K562 (cell line): ENCODE measurements around the gene PPFIBP2. TPM values are rescaled to one million over a fixed set of nuclear protein-coding genes. Genes with fewer than 3 reads are reported as not detected.

Experiments used
- ATAC-seq: fragments of 200-7000 bp; cut with Tn5 transposase; 3 replicates; pipeline ENCODE4 v1.9.1; 2020; ENCODE audit warnings: moderate library complexity
- BruUV-seq: library from RNA; stranded (reverse); fragments of 400-500 nt; replicated peaks from 2 replicates; lab custom pipeline; 2021; lab: Mats Ljungman, UMichigan
- CTCF ChIA-PET: fragments of 300-600 bp; formaldehyde crosslinking; extraction: SDS; loops from one replicate; lab custom pipeline; 2021; ENCODE audit warnings: low intra/inter-chr PET ratio; lab: Yijun Ruan, JAX
- POLR2A ChIA-PET: fragments of 300-600, 350-650 bp; sonication (Branson Sonifier 250); formaldehyde crosslinking; extraction: SDS; loops from one replicate; lab custom pipeline; 2021; ENCODE audit warnings: antibody characterized with exemption, inconsistent platforms; lab: Yijun Ruan, JAX
- DNase-seq, 4 experiments: peaks; one replicate each; pipeline versions ENCODE4 v3.0.0 to v3.0.0-alpha.2; 2011 to 2018; ENCODE audit warnings: low spot score in 3 of 4, mixed read lengths in 3 of 4; ENCODE audit errors: extremely low read depth in 1 of 4
- FAIRE-seq: peaks from 2 replicates; lab custom pipeline; 2011; peaks lifted over from hg19 to GRCh38; lab: Jason Lieb, UNC
- H2AFZ ChIP-seq: 2 replicates; pipeline ENCODE4 v1.6.0; 2011; ENCODE audit warnings: low read depth, low read length, control low read depth, inconsistent platforms
- H3K27ac ChIP-seq: fragments of 200-600 bp; 3 replicates; pipeline ENCODE4 v1.8.0; 2011; ENCODE audit warnings: low read depth, mild to moderate bottlenecking, control low read depth, inconsistent platforms, low read length, moderate library complexity, mixed read lengths; ENCODE audit errors: extremely low read depth
- H3K27me3 ChIP-seq, 2 experiments: fragments of 300-600 bp in 1 of 2; 2 replicates in 1 of 2; 3 replicates in 1 of 2; pipeline versions ENCODE4 v1.6.0 to v1.8.0; 2011; ENCODE audit warnings: inconsistent platforms in 2 of 2, low read length in 2 of 2, mild to moderate bottlenecking in 1 of 2, mixed read lengths in 1 of 2, moderate library complexity in 1 of 2; ENCODE audit not compliant: control insufficient read depth in 2 of 2, insufficient read depth in 2 of 2
- H3K36me3 ChIP-seq: fragments of 300-600 bp; 3 replicates; pipeline ENCODE4 v1.8.0; 2011; ENCODE audit warnings: mild to moderate bottlenecking, low read length, inconsistent platforms; ENCODE audit not compliant: control insufficient read depth, insufficient read depth
- H3K4me1 ChIP-seq, 2 experiments: fragments of 200-600 bp in 1 of 2; replicated peaks in 1 of 2; 2 replicates in 1 of 2; 3 replicates in 1 of 2; pipeline versions ENCODE4 v1.5.1 to v1.8.0; 2011; ENCODE audit warnings: inconsistent platforms in 2 of 2, low read length in 2 of 2, mild to moderate bottlenecking in 1 of 2, mixed read lengths in 1 of 2, moderate library complexity in 1 of 2; ENCODE audit not compliant: control insufficient read depth in 2 of 2, insufficient read depth in 2 of 2
- H3K4me2 ChIP-seq: 2 replicates; pipeline ENCODE4 v1.6.1; 2011; ENCODE audit warnings: low read length, control low read depth, inconsistent platforms, mixed read lengths; ENCODE audit not compliant: insufficient read depth
- H3K4me3 ChIP-seq: fragments of 200-600 bp; sonication (generic), shearing (Covaris generic); 2 replicates; pipeline ENCODE4 v1.5.1; 2016; ENCODE audit warnings: control low read depth, inconsistent platforms
- H3K79me2 ChIP-seq: fragments of 200-600 bp; 3 replicates; pipeline ENCODE4 v1.8.0; 2011; ENCODE audit warnings: low read length, inconsistent platforms; ENCODE audit not compliant: control insufficient read depth, insufficient read depth
- H3K9ac ChIP-seq, 2 experiments: 2 replicates each; pipeline versions ENCODE4 v1.6.0 to v1.6.1; 2011; ENCODE audit warnings: low read depth in 2 of 2, low read length in 2 of 2, control low read depth in 1 of 2, inconsistent platforms in 1 of 2, mild to moderate bottlenecking in 1 of 2, mixed read lengths in 1 of 2; ENCODE audit not compliant: insufficient read depth in 1 of 2
- H3K9me1 ChIP-seq: one replicate; pipeline ENCODE4 v1.6.0; 2011; ENCODE audit warnings: inconsistent platforms, mild to moderate bottlenecking, low read length, moderate library complexity; ENCODE audit not compliant: control insufficient read depth, insufficient read depth
- H3K9me3 ChIP-seq: replicated peaks from 2 replicates; pipeline ENCODE4 v1.5.1; 2011; ENCODE audit warnings: low read depth, low read length, inconsistent platforms; ENCODE audit not compliant: control insufficient read depth, insufficient read depth
- H4K20me1 ChIP-seq: replicated peaks from 2 replicates; pipeline ENCODE4 v1.6.1; 2011; ENCODE audit warnings: low read length, inconsistent platforms, mixed read lengths; ENCODE audit not compliant: control insufficient read depth, insufficient read depth
- BCLAF1 ChIP-seq, 2 experiments: fragments of 450-650 bp in 1 of 2; IDR thresholded peaks; 2 replicates each; pipeline ENCODE4 v1.6.1; 2011 to 2017; ENCODE audit warnings: low read depth in 2 of 2, antibody characterized with exemption in 1 of 2, borderline replicate concordance in 1 of 2, low read length in 1 of 2, mild to moderate bottlenecking in 1 of 2, mixed read lengths in 1 of 2; ENCODE audit not compliant: control insufficient read depth in 1 of 2
- FOS ChIP-seq: IDR thresholded peaks from 3 replicates; pipeline ENCODE4 v1.6.1; 2011; ENCODE audit not compliant: insufficient read length; ENCODE audit errors: extremely low read depth
- KAT2B ChIP-seq: IDR thresholded peaks from one replicate; pipeline ENCODE4 v1.6.1; 2012; ENCODE audit warnings: low read depth, mild to moderate bottlenecking, control low read depth, inconsistent platforms, low read length, moderate library complexity
- MGA ChIP-seq: fragments of 450-650 bp; IDR thresholded peaks from 2 replicates; pipeline ENCODE4 v1.6.1; 2016; ENCODE audit warnings: mild to moderate bottlenecking, moderate library complexity
- MTA2 ChIP-seq: fragments of 450-650 bp; IDR thresholded peaks from 2 replicates; pipeline ENCODE4 v1.6.1; 2016; ENCODE audit warnings: low read depth
- PHF21A ChIP-seq: fragments of 450-650 bp; IDR thresholded peaks from 2 replicates; pipeline ENCODE4 v1.6.1; 2017; ENCODE audit warnings: low read depth, borderline replicate concordance
- ZNF165 ChIP-seq: fragments of 250-450 bp; sonication (Bioruptor Pico); IDR thresholded peaks from 2 replicates; pipeline ENCODE4 v1.4.0; 2020; ENCODE audit warnings: borderline replicate concordance
- ZNF586 ChIP-seq: fragments of 450-650 bp; formaldehyde crosslinking; conservative IDR thresholded peaks from 2 replicates; pipeline ENCODE4 v1.4.0; 2020; ENCODE audit warnings: mild to moderate bottlenecking, moderate library complexity
- in situ Hi-C: fragments of 300-500 bp; cut with MboI; formaldehyde crosslinking; loops from 4 replicates; pipeline ENCODE4 v1.15.0; 2018; ENCODE audit warnings: inconsistent platforms, mixed read lengths
- intact Hi-C: fragments of 100-400 bp; cut with micrococcal nuclease; formaldehyde crosslinking; loops from 2 replicates; pipeline ENCODE4 v1.14.2; 2022
- polyA plus RNA-seq, 8 experiments: library from polyadenylated mRNA; depleted of rRNA in 4 of 8; stranded (reverse) in 5 of 8; unstranded in 3 of 8; fragments of >200 nt; fragmentation: Nextera tagmentation in 2 of 8; fragmentation: Illumina TruSeq in 1 of 8; extraction: Ambion mirVana in 2 of 8; extraction: Trizol in 1 of 8; gene quantifications; 2 replicates each; pipeline versions ENCODE4 v1.2.1 to v1.2.3, GENCODE V29; 2011 to 2014; ENCODE audit warnings: inconsistent platforms in 1 of 8, missing spikeins in 1 of 8
- total RNA-seq, 7 experiments: library from RNA; depleted of rRNA in 6 of 7; stranded (reverse); fragments of >200 nt in 6 of 7; fragmentation: Illumina TruSeq in 2 of 7; extraction: Trizol in 2 of 7; gene quantifications; 2 replicates each; pipeline versions ENCODE4 v1.2.1 to v1.2.3, GENCODE V29; 2011 to 2021; ENCODE audit warnings: low replicate concordance in 1 of 7

The PPFIBP2 gene
- total and polyA plus RNA-seq, 9 of the 15 experiments (the other 6 are each of a cell fraction or from before 2014, with no cell fraction given): 0.18 to 3.4 (median 1.2) TPM

GRCh38 chr11:7558046-7558445 is 44.2 kb downstream of the PPFIBP2 start:
- TF ChIP-seq MGA (no peak), MTA2 (no peak), FOS (no peak), BCLAF1 (IDR thresholded peaks at IDR 0.05; ENCODE audit: borderline replicate concordance in 1 of 2, control insufficient read depth in 1 of 2, low read depth in 2 of 2, low read length in 1 of 2) (no peak), ZNF165 (no peak), PHF21A (no peak), ZNF586 (CRISPR knock-in tag) (no peak), KAT2B (no peak)
- POLR2A ChIA-PET: no interaction called here
- ATAC-seq (no peak), FAIRE-seq (no peak), DNase-seq (no peak)
- in situ Hi-C loops: no loop called here
- H3K9me3 ChIP-seq: no peaks in the 10 kb centered on the region
- H3K4me3 ChIP-seq: no peak overlapping the region
- H4K20me1 ChIP-seq: no peaks in the 10 kb centered on the region
- H3K9ac ChIP-seq: no peak overlapping the region
- H3K27ac ChIP-seq: no peak overlapping the region
- no peaks in the 10 kb centered on the region for H3K9me1 ChIP-seq
- CTCF ChIA-PET: no interaction called here
- no peaks in the 10 kb centered on the region for H3K27me3 ChIP-seq
- BruUV-seq: no TSS peak
- no peaks in the 10 kb centered on the region for H3K4me1 ChIP-seq
- H3K79me2 ChIP-seq: no peaks in the 10 kb centered on the region
- no peaks in the 10 kb centered on the region for H3K36me3 ChIP-seq
- H2AFZ ChIP-seq: no peak overlapping the region
- H3K4me2 ChIP-seq: no peak overlapping the region
- intact Hi-C loops: no loop called here
